GM21528 (cell line): ENCODE data around the gene ERC1.

ENCODE experiments used
- ATAC-seq: cut with Tn5 transposase; IDR thresholded peaks from one replicate; pipeline ENCODE4 v1.9.1; 2021; ENCODE audit warnings: mild to moderate bottlenecking, moderate library complexity; ENCODE audit not compliant: unreplicated experiment, low FRiP score

ERC1 gene

DNA sequence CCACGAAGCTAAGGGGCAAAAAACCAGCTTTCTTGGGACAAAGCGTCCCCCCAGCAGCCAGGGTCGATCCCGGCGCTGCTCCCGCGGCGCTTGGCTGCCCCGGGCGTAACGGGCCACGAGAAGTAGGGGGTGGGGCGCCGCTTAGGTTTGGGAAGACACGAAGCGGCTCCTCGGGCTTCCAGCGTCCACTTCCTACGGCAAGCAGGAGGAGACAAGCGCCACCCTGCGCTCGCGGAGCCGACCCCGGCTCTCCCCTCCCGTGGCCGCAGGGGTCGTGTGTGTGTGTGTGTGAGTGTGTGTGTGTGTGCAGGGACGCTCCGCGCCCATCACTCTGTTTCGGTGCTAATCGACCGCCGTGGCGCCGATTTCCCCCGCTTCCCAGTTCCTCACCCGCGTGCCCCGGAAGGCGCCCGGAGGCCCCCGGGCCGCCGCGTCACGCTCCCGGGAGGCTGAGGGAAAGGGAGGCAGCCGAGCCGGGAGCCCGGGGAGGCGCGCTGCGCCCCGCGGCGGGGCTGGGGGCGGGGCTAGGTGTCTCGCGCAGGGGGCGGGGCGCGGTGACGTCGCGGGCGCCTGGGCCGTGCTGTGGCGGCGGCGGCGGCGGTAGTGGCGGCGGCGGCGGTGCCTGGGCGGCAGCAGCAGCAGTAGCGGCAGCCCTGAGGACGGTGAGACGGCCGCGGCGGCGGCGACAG is at the start of gene ERC1:
Gene ERC1, plus strand, starts transcription at position 563 of the 689 bp plus-strand sequence. CDS start 36,681 bp downstream, outside the sequence.
- ATAC-seq, result peak; percentile 84

DNA sequence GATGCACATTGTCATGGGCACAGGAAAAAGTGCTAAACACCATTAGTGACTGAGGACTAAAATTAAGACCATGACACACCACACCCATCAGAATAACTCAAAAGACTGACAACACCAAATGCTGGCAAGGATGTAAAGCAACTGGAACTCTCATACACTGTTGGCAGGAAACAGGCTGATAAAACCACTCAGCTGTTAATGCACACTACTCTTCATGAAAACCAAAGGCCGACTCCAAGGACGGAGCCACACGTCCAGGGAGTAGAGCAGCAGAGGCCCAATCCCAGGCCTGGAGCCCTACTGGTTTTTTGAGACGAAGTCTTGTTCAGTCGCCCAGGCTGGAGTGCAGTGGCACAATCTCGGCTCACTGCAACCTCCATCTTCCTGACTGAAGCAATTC is 48.0 kb upstream of the ERC1 start:
- no peak for ATAC-seq

DNA sequence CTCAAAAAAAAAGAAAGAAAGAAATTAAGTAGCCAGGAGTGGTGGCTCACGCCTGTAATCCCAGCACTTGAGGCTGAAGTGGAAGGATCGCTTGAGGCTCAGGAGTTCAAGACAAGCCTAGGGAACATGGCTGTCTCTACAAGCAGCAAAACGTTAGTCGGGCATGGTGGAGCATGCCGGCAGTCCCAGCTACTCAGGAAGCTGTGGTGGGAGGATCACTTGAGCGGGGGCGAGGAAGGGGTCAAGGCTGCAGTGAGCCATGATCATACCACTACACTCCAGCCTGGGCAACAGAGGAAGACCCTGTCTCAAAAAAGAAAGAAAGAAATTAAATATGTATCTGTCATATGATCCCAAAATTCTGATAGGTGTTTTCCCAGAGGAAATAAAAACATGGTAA is 46.8 kb upstream of the ERC1 start:
- no peak for ATAC-seq

DNA sequence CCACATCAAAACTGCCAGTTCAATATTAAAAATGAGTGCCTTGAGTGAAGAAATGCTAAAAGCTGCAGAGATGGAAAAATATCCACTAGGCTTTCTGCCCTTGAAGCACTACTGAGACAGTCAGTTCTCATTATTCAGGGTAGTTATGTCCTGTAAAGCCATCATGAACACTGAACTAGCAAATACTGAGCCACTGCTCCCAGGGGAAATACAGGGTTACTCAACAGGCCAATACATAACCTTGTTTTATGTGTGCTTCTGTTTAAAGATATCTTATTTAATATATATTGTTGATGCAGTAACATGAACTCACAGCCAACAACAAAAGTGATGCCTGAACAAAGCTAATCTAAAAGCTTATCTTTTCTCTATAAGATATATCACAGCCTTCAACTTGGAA is 44.8 kb upstream of the ERC1 start:
- no peak for ATAC-seq

DNA sequence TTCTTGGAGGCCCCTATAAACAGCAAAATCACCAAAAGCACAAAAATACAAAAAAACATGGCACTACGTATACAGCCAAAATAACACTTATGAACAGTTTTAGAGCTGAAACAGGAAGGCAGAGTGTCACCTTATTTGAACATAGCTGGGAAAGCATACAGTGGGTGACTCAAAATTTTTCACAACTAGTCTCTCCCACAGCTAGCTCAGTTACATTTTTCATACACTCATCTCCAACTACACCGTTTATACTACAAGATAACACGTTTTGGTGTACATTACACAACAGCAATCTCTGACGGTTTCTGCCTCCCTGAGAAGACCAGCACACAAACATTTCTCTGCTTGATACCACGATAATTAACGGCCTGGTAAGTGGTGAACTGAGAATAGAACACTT is 44.4 kb upstream of the ERC1 start:
- ATAC-seq, result no peak

DNA sequence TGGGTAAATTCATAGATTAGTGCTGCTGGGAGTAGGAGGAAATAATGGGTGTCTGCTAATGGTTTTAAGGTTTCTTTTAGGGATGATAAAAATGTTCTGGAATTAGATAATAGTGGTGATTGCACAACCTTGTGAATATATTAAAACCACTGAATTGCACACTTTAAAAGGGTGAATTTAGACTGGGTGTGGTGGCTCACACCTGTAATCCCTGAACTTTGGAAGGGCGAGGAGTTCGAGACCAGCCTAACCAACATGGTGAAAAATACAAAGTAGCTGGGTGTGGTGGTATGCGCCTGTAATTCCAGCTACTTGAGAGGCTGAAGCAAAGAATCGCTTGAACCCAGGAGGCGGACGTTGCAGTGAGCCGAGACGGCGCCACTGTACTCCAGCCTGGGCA is 42.8 kb upstream of the ERC1 start:
- no peak for ATAC-seq

DNA sequence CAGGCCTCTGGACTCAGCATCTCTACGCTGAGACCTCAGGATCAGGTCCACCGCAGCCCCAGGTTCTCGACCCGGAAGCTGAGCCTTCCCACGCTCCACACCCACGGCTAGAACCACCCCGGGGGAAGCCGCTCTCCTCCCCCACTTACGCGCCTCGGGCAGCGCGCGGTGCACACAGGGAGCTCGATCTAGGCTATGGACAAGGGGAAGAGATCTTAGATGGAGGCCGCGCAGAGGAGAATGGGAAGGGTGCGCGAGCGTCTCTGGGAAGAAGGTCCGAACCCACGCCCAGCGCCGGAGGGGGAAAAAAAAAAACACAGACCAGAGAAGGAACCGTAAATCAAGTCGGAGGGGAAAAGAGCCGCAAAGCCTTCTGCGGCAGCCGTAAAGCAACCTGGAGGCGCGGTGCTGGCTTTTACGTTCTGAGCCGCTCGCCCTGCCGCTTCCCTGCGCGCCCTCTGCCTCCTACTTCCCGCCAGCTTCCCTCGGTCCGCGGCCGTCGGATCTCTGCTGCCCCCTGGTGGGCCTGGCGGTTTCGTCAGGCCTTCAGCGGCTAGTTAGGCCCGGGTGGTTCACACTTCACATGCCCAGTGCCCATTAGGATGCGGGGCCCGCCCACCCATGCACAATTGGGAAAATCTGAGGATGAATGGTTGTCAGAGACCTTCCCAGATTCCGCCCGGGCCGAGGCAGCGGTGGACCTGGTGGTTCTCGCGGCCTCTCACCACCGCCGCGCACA is 41.4 kb upstream of the ERC1 start, which contains the start of gene RAD52:
Gene RAD52, minus strand, starts transcription at position 242 of the 739 bp plus-strand sequence. CDS start 16,636 bp downstream, outside the sequence.
- ATAC-seq, result peak; percentile 82

DNA sequence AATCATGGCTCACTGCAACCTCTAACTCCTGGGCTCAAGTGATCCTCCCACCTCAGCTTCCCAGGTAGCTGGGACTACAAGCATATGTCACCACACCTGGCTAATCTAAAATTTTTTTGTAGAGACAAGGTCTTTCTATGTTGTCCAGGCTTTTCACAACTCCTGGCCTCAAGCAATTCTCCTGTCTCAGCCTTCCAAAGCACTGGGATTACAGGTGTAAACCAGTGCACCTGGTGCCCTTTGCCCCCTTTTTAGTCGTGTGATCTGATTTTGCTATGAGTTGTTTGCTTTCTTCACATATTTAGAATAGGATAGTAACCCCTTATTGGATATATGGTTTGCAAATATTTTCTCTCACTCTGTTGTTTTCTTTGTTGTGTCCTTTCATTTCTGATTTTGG is 39.8 kb upstream of the ERC1 start:
- no peak for ATAC-seq

DNA sequence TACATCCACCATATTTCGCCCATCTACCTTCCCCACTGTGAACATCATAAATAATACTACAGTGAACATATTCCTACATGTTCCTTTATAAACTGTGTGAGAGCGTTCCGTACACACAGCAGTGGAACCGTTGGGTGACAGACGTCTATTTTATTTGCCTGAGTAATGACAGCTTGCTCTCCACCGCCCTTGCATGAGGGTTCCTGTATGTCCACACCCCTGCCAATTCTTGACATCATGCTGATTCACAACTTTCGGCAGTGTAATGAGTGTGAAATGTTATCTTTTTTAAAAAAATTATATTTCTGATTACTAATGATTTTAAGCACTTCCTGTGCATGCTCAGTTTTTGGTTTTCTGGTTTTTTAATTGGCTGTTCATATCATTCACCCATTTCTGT is 37.2 kb upstream of the ERC1 start:
- ATAC-seq, result no peak

DNA sequence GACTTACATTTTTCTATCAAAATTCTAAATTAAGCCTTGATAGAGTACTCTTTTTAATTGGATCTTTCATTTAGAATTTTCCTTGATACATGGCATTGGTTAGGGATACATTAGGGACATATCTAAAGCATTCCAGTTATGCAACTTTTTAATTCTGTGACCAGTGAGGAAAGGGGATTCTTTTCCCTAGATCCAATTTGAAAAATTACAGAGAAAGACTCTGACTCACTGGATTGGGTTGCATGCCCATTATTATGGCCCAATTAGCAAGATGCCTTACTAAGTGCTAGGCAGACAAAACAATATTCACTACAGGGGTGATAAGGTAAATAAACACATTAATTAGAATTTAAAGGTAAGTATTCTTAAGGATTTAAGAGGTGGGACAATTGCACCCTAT is 36.3 kb upstream of the ERC1 start:
- no peak for ATAC-seq

DNA sequence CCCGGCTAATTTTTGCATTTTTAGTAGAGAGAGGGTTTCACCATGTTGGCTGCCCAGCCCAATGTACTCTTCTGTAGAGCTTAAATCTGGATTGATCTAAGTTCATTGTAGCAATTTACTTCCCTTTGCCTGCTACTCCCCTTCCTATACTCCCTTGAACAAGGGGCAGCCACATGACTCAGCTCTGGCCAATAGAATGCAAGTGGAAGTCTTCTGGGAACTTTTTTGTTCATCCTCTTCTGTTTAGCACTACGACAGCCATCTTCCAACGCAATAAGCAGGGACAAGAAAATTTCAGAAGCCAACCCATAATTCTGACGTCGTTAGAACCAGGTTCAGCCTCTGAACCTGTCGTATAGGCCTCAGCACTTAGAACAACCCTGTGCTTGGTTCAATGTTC is 35.1 kb upstream of the ERC1 start:
- ATAC-seq, result no peak

DNA sequence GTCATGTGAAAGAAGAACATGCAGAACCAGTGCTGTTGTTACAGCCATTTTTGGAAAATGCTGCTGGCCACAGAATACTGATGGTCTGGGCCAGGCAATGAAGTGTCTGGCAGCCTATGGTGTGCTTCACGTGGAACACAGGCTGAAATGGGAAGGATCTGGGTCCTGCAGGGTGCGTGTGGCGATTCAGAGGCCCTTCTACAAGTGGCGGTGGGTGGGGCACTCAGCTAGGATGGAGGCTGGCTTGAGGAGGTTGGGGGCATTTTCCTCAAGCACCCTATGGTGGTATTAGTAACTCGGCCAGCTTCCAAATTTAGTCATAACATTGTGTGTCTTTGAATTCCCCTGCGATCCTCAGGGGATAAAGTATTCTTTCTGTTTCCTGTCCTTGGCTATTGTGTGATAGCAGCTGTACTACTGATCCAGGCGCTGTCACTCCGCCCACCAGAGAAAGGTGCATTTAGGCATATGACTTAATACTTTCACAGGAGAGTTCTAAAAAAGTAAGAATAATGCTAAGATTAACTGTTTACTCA is 32.4 kb upstream of the ERC1 start:
- ATAC-seq, result no peak

DNA sequence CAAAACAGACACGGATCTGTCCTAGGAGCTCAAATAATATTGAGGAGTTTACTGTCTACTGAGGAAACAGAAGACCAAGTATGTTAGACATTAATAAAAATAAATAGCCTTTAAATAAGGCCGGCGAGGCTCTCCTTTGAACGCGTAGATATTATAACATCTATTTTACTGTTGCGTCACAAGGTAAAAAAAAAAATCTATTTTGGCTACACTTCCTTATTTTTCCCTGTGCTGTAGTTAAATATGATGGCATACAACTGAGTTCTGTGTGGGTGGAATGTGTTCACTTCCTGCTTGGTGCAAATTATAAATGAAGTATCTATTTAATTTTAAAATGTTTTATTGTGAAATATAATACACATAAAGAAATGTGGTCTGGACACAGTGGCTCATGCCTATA is 24.3 kb upstream of the ERC1 start:
- ATAC-seq, result no peak

DNA sequence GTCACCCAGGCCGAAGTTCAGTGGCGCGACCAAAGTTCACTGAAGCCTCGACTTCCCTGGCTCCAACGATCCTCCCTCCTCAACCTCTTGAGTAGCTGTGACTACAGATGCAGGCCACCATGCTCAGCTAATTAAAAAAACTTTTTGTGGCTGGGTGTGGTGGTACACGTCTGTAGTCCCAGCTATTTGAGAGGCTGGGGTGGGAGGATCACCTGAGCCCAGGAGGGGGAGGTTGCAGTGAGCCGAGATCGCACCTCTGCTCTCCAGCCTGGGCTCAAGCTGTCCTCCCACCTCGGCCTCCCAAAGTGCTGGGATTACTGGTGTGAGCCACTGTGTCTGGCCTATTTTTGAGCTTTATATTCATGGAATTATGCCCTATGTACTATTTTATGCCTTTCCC is 23.4 kb upstream of the ERC1 start:
- ATAC-seq, result no peak

DNA sequence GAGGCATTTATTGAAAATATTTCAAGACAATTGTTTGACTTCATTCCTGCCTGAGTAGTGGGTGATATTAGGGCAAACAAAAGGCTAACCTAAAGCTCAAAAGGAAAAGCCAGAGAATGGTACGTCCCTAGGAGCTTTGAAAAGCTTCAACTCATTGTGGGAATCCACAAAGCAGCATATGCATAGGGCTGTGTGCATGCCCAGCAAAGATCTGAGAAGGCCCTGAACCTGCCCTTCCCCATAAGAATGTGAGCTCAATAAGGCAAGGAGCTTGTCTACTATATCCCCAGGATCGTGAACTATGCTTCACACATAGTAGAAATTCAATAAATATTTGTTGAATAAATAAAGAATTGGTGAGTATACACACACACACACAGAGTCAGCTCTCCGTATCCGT is 22.5 kb upstream of the ERC1 start:
- ATAC-seq, result no peak

DNA sequence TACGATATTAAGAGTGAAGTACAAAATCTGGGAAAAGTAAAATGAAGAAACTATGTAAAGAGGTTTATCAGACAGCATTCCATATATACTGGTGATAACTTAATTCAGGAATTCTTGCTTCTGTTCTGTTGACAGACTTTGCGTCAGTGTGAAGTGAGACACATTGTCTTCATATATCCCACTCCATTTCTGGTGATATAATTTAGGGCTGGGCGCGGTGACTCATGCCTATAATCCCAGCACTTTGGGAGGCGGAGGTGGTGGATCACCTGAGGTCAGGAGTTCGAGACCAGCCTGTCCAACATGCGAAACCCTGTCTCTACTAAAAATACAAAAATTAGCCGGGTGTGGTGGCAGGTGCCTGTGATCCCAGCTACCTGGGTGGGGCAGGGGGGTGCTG is 21.2 kb upstream of the ERC1 start:
- no peak for ATAC-seq

DNA sequence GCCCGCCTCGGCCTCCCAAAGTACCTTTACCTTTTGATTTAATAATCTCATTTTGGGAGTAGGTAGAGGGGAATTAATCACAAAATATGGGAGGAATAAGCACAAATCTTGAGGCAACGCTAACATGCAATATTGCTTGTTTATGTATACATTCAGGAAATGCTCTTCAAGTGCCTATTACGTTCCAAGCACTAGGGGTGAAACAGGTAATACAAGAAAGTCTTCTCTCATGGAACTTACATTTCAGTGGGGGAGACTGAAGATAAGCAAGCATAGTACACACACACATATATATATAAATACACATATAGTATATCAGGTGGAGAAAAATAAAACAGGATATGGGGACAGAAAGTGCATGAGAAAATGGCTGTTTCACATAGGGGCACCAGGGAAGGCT is 19.0 kb upstream of the ERC1 start:
- ATAC-seq, result no peak

DNA sequence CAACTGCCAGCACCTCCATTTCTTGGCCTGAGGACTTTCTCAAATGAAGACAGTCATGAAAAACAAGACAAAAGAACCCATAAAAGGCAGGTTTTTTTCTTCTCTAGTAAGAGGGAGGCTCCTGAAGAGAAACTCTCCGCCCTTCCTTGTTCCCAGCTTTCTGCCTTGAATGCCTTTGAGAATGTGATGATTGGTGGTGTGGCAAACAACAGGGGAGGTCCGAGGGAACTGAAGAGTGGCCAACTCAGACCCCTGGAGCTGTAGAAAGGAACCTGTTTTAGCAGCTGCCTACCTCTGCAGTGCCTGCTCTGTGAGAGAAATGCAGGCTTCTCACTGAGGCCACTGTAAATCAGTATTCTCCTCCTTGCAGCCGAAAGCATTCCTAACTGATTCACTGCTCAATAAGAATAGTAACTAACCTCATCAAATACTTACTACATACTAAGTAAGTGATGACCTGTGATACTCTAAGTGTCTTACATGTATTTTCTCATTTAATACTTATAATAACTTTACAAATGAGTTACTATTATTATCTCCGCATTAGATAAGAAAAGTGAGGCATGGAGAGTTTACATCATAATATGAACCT is 16.7 kb upstream of the ERC1 start:
- no peak for ATAC-seq

DNA sequence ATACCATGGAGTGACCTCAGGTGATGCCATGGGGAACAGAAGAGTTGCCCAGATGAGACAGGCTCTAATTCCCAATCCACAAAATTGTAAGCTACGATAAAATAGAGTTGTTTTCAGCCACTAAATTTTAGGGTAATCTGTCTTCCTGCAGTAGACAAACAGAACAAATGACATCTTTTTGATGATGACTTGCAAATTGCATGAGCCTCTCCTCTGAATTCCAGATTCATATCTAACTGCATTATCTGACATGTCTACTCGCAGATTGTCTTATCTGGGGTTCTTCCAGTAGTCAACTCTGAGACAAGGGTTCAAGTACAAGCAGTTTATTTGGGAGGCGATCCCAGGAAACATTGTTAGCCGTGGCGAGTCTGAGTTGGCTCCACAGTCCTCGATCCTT is 14.4 kb upstream of the ERC1 start:
- no peak for ATAC-seq

DNA sequence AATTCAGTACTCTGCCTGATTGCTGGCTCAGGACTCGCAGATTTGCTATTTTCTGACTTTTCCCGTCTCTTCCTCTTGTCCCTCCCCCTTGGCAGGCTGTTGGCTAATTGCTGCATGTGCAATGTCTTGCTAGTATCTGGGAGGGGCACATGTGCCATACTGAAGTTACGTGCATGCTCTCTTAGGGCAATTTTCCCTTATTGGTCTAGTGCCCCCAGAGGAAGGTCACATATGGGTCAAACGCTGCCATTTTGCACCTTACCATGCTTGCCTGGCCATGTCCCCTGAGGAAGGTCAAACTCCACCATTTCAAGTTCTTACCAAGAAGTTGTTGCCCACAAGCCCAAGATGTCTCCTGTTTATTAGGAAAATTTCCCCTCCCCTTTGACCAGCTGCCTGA is 13.9 kb upstream of the ERC1 start:
- ATAC-seq, result no peak

DNA sequence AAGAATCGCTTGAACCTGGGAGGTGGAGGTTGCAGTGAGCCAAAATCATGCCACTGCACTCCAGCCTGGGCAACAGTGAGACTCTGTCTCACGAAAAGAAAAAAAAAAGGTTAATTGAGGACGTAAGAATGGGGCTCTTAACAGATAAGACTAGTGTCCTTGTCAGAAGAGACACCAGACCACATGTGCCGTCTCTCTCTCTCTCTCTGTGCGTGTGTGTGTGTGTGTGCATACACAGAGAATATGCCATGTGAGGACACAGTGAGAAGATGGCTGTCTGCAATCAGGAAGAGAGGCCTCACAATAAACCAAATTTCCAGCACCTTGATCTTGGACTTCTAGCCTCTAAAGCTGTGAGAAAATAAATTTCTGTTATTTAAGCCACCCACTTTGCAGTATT is 11.7 kb upstream of the ERC1 start:
- ATAC-seq, result no peak
